IPS-11a (cell line): ENCODE results near the gene MRPS18A.
"Not testable (repeated sequence)": the region's sequence is repeated elsewhere in the genome, so short reads cannot be mapped to it uniquely, and the experiment has no call there.

Experiments
- H3K4me3 ChIP-seq: one replicate; pipeline ENCODE4 v1.5.1; 2013; ENCODE audit warnings: low read depth, low read length, control low read depth

MRPS18A gene

GRCh38 chr6:43717822-43718221 is 30.2 kb upstream of the MRPS18A start:
- no peak overlapping the region for H3K4me3 ChIP-seq

GRCh38 chr6:43717389-43717788 is 29.8 kb upstream of the MRPS18A start:
- H3K4me3 ChIP-seq: no peak overlapping the region

- no peak overlapping the region for H3K4me3 ChIP-seq
These were observed 28.5 kb upstream of the MRPS18A start for GRCh38 chr6:43716099-43716498.

GRCh38 chr6:43715056-43715788 is 27.6 kb upstream of the MRPS18A start:
- H3K4me3 ChIP-seq: no peak overlapping the region

GRCh38 chr6:43714311-43715055 is 26.9 kb upstream of the MRPS18A start:
- H3K4me3 ChIP-seq: no peak overlapping the region

GRCh38 chr6:43713643-43714310 is 26.2 kb upstream of the MRPS18A start:
- H3K4me3 ChIP-seq: no peak overlapping the region

GRCh38 chr6:43712579-43712978 is 25.0 kb upstream of the MRPS18A start:
- no peak overlapping the region for H3K4me3 ChIP-seq

GRCh38 chr6:43710576-43710975 is 23.0 kb upstream of the MRPS18A start:
- H3K4me3 ChIP-seq: no peak overlapping the region

- no peak overlapping the region for H3K4me3 ChIP-seq
These were observed 22.2 kb upstream of the MRPS18A start for GRCh38 chr6:43709654-43710303.

- H3K4me3 ChIP-seq: no peak overlapping the region
These were observed 21.5 kb upstream of the MRPS18A start for GRCh38 chr6:43708860-43709653.

- H3K4me3 ChIP-seq: no peak overlapping the region
These were observed 20.2 kb upstream of the MRPS18A start for GRCh38 chr6:43707767-43708166.

- no peak overlapping the region for H3K4me3 ChIP-seq
These were observed 19.7 kb upstream of the MRPS18A start for GRCh38 chr6:43707269-43707668.

- no peak overlapping the region for H3K4me3 ChIP-seq
These were observed 19.2 kb upstream of the MRPS18A start for GRCh38 chr6:43706788-43707187.

GRCh38 chr6:43705996-43706395 is 18.4 kb upstream of the MRPS18A start:
- H3K4me3 ChIP-seq: no peak overlapping the region

GRCh38 chr6:43703512-43704429 is 16.2 kb upstream of the MRPS18A start:
- no peak overlapping the region for H3K4me3 ChIP-seq

GRCh38 chr6:43702534-43703440 is 15.2 kb upstream of the MRPS18A start:
- H3K4me3 ChIP-seq: no peak overlapping the region

- H3K4me3 ChIP-seq: no peak overlapping the region
These were observed 14.6 kb upstream of the MRPS18A start for GRCh38 chr6:43702171-43702533.

GRCh38 chr6:43700939-43701560 is 13.5 kb upstream of the MRPS18A start:
- not testable (repeated sequence) for H3K4me3 ChIP-seq
